ENCODE measurements around the gene UPF1.

Gene UPF1

DNA sequence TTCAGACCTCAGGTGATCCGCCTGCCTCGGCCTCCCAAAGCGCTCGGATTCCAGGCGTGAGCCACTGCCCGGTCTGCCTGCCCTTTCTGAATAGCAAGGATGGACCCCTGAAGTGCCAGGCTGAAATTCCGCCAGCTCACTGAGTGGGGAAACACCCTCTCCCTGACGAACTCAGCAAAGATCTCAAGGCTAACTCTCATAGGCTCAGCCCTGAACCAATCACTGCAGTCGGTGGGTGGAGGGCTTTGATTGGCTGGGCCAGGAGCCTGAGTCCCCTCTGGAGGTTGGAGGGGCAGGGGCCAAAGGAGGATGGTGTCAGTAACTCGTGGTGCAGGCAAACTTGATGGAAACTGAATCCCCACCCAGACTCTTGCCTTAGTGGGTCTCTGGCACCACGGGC is 29.4 kb upstream of the UPF1 start:
- TF ChIP-seq, protein P1, sequence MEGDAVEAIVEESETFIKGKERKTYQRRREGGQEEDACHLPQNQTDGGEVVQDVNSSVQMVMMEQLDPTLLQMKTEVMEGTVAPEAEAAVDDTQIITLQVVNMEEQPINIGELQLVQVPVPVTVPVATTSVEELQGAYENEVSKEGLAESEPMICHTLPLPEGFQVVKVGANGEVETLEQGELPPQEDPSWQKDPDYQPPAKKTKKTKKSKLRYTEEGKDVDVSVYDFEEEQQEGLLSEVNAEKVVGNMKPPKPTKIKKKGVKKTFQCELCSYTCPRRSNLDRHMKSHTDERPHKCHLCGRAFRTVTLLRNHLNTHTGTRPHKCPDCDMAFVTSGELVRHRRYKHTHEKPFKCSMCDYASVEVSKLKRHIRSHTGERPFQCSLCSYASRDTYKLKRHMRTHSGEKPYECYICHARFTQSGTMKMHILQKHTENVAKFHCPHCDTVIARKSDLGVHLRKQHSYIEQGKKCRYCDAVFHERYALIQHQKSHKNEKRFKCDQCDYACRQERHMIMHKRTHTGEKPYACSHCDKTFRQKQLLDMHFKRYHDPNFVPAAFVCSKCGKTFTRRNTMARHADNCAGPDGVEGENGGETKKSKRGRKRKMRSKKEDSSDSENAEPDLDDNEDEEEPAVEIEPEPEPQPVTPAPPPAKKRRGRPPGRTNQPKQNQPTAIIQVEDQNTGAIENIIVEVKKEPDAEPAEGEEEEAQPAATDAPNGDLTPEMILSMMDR (IDR thresholded peaks at IDR 0.05), result no peak

DNA sequence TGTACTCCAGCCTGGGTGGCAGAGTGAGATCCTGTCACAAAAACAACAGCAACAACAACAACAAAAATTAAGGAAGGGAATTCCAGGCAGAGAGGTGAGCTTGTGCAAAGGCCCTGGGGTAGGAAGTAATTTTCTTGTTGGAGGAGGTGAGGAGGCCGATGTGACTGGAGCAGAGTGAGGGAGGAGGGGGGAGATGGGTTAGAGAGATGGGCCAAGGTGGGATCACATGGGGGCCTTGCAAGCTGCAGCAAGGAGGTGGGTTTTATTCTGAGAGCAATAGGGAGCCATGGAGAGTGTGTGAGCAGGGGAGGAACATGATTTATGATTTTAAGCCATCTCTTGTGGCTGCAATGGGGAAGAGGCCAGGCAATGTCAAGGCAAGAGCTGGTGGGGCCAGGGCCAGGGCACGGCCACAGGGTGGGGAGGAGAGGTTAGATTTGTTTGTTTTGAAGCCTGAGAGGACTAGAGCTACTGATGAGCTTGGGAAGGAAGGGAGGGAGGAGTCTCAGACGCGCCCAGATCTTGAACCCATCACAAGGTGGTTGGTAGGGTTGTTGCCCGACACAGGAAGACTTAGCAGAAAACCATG is 28.1 kb upstream of the UPF1 start:
- TF ChIP-seq, protein P1 (IDR thresholded peaks at IDR 0.05), result no peak

DNA sequence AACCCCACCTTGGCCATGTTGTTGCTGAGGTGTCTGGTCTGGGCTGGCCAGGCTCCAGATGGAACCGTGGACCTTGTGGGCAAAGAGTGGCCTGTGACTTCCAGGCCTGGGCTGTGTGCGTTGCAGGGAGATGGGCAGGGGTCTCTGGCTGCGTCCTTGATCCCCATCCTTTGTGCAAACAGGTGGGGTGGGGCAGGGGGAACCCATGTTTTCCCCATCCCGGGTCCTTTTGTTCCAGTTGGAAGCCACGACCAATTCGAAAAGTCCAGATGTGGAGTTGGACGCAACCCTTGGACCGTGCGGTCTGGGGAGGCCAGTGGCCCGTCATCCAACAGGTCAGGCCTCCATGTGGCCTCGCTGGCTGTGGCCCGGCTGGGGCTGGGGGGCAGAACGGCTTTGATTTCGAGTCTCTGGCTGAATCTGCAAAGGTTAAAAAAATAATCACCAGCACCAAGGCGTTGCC is 27.6 kb upstream of the UPF1 start:
- TF ChIP-seq, protein P1 (IDR thresholded peaks at IDR 0.05), result no peak

DNA sequence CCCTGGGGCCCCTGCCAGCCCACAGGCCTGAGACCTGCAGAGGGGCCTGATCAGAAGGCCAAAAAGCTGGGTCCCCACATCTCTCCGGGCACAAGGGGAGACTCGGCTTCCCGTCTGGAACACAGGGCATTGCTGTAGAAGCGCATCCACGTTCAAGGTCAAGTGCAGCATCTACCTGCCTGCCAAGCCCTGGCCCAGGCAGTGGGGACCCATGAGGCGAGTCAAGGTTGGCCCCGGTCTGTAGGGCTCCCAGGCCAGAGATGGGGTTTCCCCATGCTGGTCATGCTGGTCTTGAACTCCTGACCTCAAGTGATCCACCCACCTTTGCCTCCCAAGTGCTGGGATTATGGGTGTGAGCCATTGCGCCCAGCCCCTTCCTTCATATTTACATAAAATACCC is 27.1 kb upstream of the UPF1 start:
- TF ChIP-seq, protein P1 (IDR thresholded peaks at IDR 0.05), result no peak

DNA sequence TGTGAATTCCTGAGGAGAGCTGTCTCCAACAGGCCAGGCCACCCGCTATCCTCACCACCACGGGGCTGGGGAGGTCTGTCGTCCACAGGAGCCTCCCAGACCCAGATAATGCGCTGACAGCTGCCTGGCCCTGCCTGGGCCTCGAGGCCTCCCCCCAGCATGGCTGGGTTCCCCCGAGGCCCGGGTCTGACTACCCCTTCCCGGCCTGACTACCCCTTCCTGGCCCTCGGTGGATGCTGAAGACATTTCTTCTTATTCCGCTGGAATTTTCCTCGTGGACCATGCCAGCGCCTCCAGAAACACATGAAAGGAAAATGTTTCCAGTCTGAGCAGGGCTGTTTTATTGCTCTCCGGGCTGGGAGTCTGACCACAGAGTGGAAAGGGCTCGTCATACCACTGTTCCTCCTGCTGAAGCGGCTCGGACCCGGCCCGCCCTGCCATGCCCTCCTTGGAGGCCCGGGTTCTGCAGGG is 23.9 kb upstream of the UPF1 start:
- TF ChIP-seq, protein P1 (IDR thresholded peaks at IDR 0.05), result no peak

DNA sequence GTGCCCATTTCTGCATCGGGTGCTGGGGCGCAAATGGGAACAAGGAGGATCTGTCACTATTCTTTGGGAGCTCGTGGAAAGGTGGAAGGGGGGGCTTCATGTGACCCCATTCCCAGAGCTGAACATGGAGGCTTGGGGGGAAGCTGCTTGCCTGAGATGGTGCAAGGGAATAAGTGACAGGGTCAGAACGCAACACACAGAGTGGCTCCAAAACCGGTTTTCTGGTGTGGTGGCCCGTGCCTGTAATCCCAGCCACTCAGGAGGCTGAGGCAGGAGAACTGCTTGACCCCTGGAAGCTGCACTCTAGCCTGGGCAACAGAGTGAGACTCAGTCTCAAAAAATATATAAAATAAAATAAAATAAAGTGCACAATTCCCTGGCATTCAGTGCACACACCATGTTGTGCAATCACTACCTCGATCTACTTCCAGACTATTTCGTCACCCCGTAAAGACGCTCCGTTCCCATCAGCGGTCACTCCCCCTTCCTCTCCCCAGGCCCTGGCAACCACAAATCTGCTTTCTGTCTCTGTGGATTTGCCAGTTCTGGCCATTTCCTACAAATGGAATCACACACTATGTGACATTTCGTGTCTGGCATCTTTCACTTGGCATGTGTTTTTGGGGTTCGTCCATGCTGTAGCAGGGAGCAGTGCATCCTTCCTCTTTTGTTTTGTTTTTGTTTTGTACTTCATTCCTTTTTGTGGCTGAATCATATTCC is 22.4 kb upstream of the UPF1 start:
- TF ChIP-seq, protein P1 (IDR thresholded peaks at IDR 0.05), result no peak

DNA sequence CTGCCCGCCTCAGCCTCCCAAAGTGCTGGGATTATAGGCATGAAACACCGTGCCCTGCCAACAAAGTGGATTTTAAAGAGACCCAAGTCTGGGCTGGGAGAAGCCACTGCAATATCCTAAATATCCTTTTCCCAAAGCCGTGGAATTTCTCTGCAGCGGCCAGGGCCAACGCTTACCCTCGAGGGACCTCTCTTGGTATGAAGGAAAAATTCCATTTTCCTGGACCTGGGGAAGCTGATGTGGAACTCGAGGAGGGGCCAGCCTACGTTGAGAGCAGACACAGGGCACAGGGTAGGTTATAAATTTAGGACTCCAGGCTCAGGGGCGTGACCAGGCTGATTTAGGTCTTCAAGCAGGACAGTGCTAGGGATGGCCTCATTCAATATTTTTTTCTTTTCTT is 17.7 kb upstream of the UPF1 start:
- TF ChIP-seq, protein P1 (IDR thresholded peaks at IDR 0.05), result no peak

All from LNCAP (cell line).